H1 (cell line): Measurements from ENCODE around the gene UPF3A.
"Not testable (repeated sequence)": the region's sequence is repeated elsewhere in the genome, so short reads cannot be mapped to it uniquely, and the experiment has no call there.

ENCODE experiments used
- CBX5 ChIP-seq: fragments of 300-800, 300-1000 bp; sonication (generic); IDR thresholded peaks from 2 replicates; pipeline ENCODE4 v1.7.1; 2016; ENCODE audit warnings: antibody characterized with exemption, low read length, low read depth
- EZH2 ChIP-seq: fragments of 200-600 bp; sonication (generic); IDR thresholded peaks from 2 replicates; pipeline ENCODE4 v1.7.1; 2012; ENCODE audit warnings: low read depth, mild to moderate bottlenecking, moderate library complexity, low read length, inconsistent platforms; ENCODE audit not compliant: severe bottlenecking
- SUZ12 ChIP-seq: fragments of 200-600 bp; sonication (generic); IDR thresholded peaks from 2 replicates; pipeline ENCODE4 v1.6.1; 2012; ENCODE audit warnings: mild to moderate bottlenecking, inconsistent platforms, low read length, moderate library complexity, mixed read lengths
- ZNF274 ChIP-seq: IDR thresholded peaks from 2 replicates; pipeline ENCODE4 v1.7.0; 2012; ENCODE audit warnings: low read length, borderline replicate concordance; ENCODE audit errors: extremely low read depth
- TF ChIP-seq, protein P1 (sequence below), 3 experiments: IDR thresholded peaks; 1 replicate in 2 of 3; 2 replicates in 1 of 3; pipeline versions ENCODE4 v1.5.1 to v1.6.1; 2011; ENCODE audit warnings: low read length in 3 of 3, mild to moderate bottlenecking in 3 of 3, inconsistent platforms in 2 of 3, low read depth in 1 of 3, moderate library complexity in 1 of 3; ENCODE audit not compliant: insufficient read depth in 1 of 3; ENCODE audit errors: control extremely low read depth in 1 of 3
- TF ChIP-seq, protein P2 (sequence below): IDR thresholded peaks from 2 replicates; pipeline ENCODE4 v1.6.1; 2011; ENCODE audit warnings: low read length, improper control_type of control experiment

DNA sequence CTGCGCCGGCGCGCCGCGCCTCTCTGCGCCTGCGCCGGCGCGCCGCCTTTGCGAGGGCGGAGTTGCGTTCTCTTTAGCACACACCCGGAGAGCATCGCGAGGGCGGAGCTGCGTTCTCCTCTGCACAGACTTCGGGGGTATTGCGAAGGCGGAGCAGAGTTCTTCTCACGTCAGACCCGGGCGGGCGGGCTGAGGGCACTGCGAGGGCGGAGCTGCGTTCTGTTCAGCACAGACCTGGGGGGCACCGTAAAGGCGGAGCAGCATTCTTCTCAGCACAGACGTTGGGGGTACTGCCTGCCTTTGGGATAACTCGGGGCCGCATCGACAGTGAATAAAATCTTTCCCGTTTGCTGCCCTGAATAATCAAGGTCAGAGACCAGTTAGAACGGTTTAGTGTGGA is 72.0 kb downstream of the UPF3A start:
- not testable (repeated sequence) for TF ChIP-seq SUZ12, EZH2, ZNF274, CBX5
- TF ChIP-seq, protein P1, sequence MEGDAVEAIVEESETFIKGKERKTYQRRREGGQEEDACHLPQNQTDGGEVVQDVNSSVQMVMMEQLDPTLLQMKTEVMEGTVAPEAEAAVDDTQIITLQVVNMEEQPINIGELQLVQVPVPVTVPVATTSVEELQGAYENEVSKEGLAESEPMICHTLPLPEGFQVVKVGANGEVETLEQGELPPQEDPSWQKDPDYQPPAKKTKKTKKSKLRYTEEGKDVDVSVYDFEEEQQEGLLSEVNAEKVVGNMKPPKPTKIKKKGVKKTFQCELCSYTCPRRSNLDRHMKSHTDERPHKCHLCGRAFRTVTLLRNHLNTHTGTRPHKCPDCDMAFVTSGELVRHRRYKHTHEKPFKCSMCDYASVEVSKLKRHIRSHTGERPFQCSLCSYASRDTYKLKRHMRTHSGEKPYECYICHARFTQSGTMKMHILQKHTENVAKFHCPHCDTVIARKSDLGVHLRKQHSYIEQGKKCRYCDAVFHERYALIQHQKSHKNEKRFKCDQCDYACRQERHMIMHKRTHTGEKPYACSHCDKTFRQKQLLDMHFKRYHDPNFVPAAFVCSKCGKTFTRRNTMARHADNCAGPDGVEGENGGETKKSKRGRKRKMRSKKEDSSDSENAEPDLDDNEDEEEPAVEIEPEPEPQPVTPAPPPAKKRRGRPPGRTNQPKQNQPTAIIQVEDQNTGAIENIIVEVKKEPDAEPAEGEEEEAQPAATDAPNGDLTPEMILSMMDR (IDR thresholded peaks at IDR 0.05; ENCODE audit: control extremely low read depth in 1 of 3, insufficient read depth in 1 of 3, low read depth in 1 of 3, low read length in 3 of 3): not testable (repeated sequence)
- TF ChIP-seq, protein P2, sequence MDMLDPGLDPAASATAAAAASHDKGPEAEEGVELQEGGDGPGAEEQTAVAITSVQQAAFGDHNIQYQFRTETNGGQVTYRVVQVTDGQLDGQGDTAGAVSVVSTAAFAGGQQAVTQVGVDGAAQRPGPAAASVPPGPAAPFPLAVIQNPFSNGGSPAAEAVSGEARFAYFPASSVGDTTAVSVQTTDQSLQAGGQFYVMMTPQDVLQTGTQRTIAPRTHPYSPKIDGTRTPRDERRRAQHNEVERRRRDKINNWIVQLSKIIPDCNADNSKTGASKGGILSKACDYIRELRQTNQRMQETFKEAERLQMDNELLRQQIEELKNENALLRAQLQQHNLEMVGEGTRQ: not testable (repeated sequence)
